ENCODE data around the gene TGOLN2. TPM values are rescaled to one million over a fixed set of nuclear protein-coding genes. Genes with fewer than 3 reads are reported as not detected.

TGOLN2 gene
- total and polyA plus RNA-seq, 2 donors (not counting 3 experiments of a cell fraction or from before 2014, with no cell fraction given): 112 to 140 TPM

- Histone ChIP-seq H3K4me3 (replicated peaks in 1 of 3; ENCODE audit: insufficient read depth in 1 of 3, low read depth in 1 of 3, low read length in 3 of 3) (no peak overlapping the region), H2AFZ (ENCODE audit: low read depth, low read length) (no peak overlapping the region), H3K4me2 (ENCODE audit: insufficient read depth, low read length) (no peak overlapping the region), H3K9me3 (replicated peaks; ENCODE audit: control insufficient read depth, insufficient read depth, low read length) (no peaks in the 10 kb centered on the region), H3K79me2 (ENCODE audit: control insufficient read depth, insufficient read depth, low read length) (no peaks in the 10 kb centered on the region), H3K9me1 (replicated peaks; ENCODE audit: control insufficient read depth, extremely low read depth, insufficient read depth, low read length) (no peaks in the 10 kb centered on the region), H3K4me1 (ENCODE audit: control insufficient read depth, extremely low read depth, insufficient read depth, low read length) (no peaks in the 10 kb centered on the region), H3K27me3 (ENCODE audit: control insufficient read depth in 2 of 2, insufficient read depth in 2 of 2, low read length in 2 of 2) (no peaks in the 10 kb centered on the region), H3K27ac (ENCODE audit: insufficient read depth, low read depth, low read length) (no peak overlapping the region), H3K36me3 (ENCODE audit: control insufficient read depth in 2 of 2, extremely low read depth in 1 of 2, insufficient read depth in 2 of 2, low read length in 2 of 2) (peaks cover 3 to 11% of the 10 kb centered on the region in 2 experiments), H3K9ac (replicated peaks; ENCODE audit: extremely low read depth, insufficient read depth, low read length) (no peak overlapping the region), H4K20me1 (replicated peaks; ENCODE audit: control insufficient read depth, extremely low read depth, insufficient read depth, low read length) (no peaks in the 10 kb centered on the region)
- ChIA-PET POLR2A (no interaction called here), CTCF (interaction anchor here (3.6 to 8.3 kb wide), 2 partner anchors 235 to 376 kb away, joined by 21 to 371 read pairs; no protein-coding TSS in a partner anchor)
- BruUV-seq (replicated peaks): no TSS peak
- FAIRE-seq (no peak), DNase-seq (ENCODE audit: low read depth, low spot score) (no peak)
- dilution Hi-C loops (cut with MboI; ENCODE audit: extremely low pct_ligation_motif_present, low sequenced_read_pairs): no loop called here
- no peak for TF ChIP-seq CTCF (IDR thresholded peaks at IDR 0.05; ENCODE audit: extremely low read depth in 1 of 2, insufficient read depth in 1 of 2, low read depth in 1 of 2, low read length in 2 of 2)
- TF ChIP-seq GATA2 (IDR thresholded peaks at IDR 0.05; ENCODE audit: insufficient read depth, insufficient read length, low read depth, low read length): no peak
- no peak for TF ChIP-seq MAX (IDR thresholded peaks at IDR 0.05; ENCODE audit: insufficient read depth, insufficient read length)
- no peak for TF ChIP-seq POLR2AphosphoS5 (IDR thresholded peaks at IDR 0.05; ENCODE audit: insufficient read depth, low read depth, low read length)
- TF ChIP-seq MYC (IDR thresholded peaks at IDR 0.05; ENCODE audit: low read depth, low read length): no peak
- TF ChIP-seq POLR2A (IDR thresholded peaks at IDR 0.05; ENCODE audit: low read depth, low read length): no peak
- no peak for TF ChIP-seq FOS (IDR thresholded peaks at IDR 0.05; ENCODE audit: borderline replicate concordance, insufficient read depth, low read length)
- no peak for TF ChIP-seq EZH2 (IDR thresholded peaks at IDR 0.05; ENCODE audit: borderline replicate concordance, low read depth, low read length, severe bottlenecking)
- no peak for TF ChIP-seq JUN (IDR thresholded peaks at IDR 0.05; ENCODE audit: borderline replicate concordance, insufficient read depth, insufficient read length, low read depth)
- intact Hi-C loops (cut with micrococcal nuclease): no loop called here
Observed at GRCh38 chr2:85302121-85302520, 25.7 kb downstream of the TGOLN2 start.

Data from endothelial cell of umbilical vein (primary cell).